ENCODE data around the gene VKORC1L1. TPM values are rescaled to one million over a fixed set of nuclear protein-coding genes. Genes with fewer than 3 reads are reported as not detected.

Gene VKORC1L1
- total and polyA plus RNA-seq, 2 donors (not counting 3 experiments of a cell fraction or from before 2014, with no cell fraction given): 14.5 to 36.7 TPM

- CTCF ChIA-PET: no interaction called here
Measured at GRCh38 chr7:65924193-65924592, 51.3 kb downstream of the VKORC1L1 start.

More at GRCh38 chr7:65924193-65924592, 51.3 kb downstream of the VKORC1L1 start:
- H3K9me3 ChIP-seq (replicated peaks; ENCODE audit: control insufficient read depth, insufficient read depth, low read length): no peaks in the 10 kb centered on the region
- DNase-seq (ENCODE audit: low read depth, low spot score) (no peak), FAIRE-seq (no peak)
- TF ChIP-seq GATA2 (IDR thresholded peaks at IDR 0.05; ENCODE audit: insufficient read depth, insufficient read length, low read depth, low read length): no peak
- TF ChIP-seq MYC (IDR thresholded peaks at IDR 0.05; ENCODE audit: low read depth, low read length): no peak
- no peak for TF ChIP-seq EZH2 (IDR thresholded peaks at IDR 0.05; ENCODE audit: borderline replicate concordance, low read depth, low read length, severe bottlenecking)
- no peak for TF ChIP-seq MAX (IDR thresholded peaks at IDR 0.05; ENCODE audit: insufficient read depth, insufficient read length)
- no peak for TF ChIP-seq POLR2AphosphoS5 (IDR thresholded peaks at IDR 0.05; ENCODE audit: insufficient read depth, low read depth, low read length)
- no peak for TF ChIP-seq JUN (IDR thresholded peaks at IDR 0.05; ENCODE audit: borderline replicate concordance, insufficient read depth, insufficient read length, low read depth)
- no peak for TF ChIP-seq CTCF (IDR thresholded peaks at IDR 0.05; ENCODE audit: extremely low read depth in 1 of 2, insufficient read depth in 1 of 2, low read depth in 1 of 2, low read length in 2 of 2)
- TF ChIP-seq POLR2A (IDR thresholded peaks at IDR 0.05; ENCODE audit: low read depth, low read length): no peak
- TF ChIP-seq FOS (IDR thresholded peaks at IDR 0.05; ENCODE audit: borderline replicate concordance, insufficient read depth, low read length): no peak
- dilution Hi-C loops (cut with MboI; ENCODE audit: extremely low pct_ligation_motif_present, low sequenced_read_pairs) (no loop called here), intact Hi-C loops (cut with micrococcal nuclease) (no loop called here)
- BruUV-seq (replicated peaks): no TSS peak
- POLR2A ChIA-PET: no interaction called here
- no peak overlapping the region for H2AFZ ChIP-seq (ENCODE audit: low read depth, low read length)
- H3K4me2 ChIP-seq (ENCODE audit: insufficient read depth, low read length): no peak overlapping the region
- no peak overlapping the region for H3K27ac ChIP-seq (ENCODE audit: insufficient read depth, low read depth, low read length)
- no peaks in the 10 kb centered on the region for H3K27me3 ChIP-seq (ENCODE audit: control insufficient read depth in 2 of 2, insufficient read depth in 2 of 2, low read length in 2 of 2)
- H3K4me3 ChIP-seq (replicated peaks in 1 of 3; ENCODE audit: insufficient read depth in 1 of 3, low read depth in 1 of 3, low read length in 3 of 3): no peak overlapping the region
- H3K9me1 ChIP-seq (replicated peaks; ENCODE audit: control insufficient read depth, extremely low read depth, insufficient read depth, low read length): no peaks in the 10 kb centered on the region
- no peaks in the 10 kb centered on the region for H3K4me1 ChIP-seq (ENCODE audit: control insufficient read depth, extremely low read depth, insufficient read depth, low read length)
- H4K20me1 ChIP-seq (replicated peaks; ENCODE audit: control insufficient read depth, extremely low read depth, insufficient read depth, low read length): no peaks in the 10 kb centered on the region
- peaks cover 31% of the 10 kb centered on the region for H3K79me2 ChIP-seq (ENCODE audit: control insufficient read depth, insufficient read depth, low read length)
- no peak overlapping the region for H3K9ac ChIP-seq (replicated peaks; ENCODE audit: extremely low read depth, insufficient read depth, low read length)
- no peaks in the 10 kb centered on the region for H3K36me3 ChIP-seq (ENCODE audit: control insufficient read depth in 2 of 2, extremely low read depth in 1 of 2, insufficient read depth in 2 of 2, low read length in 2 of 2)

Measured in endothelial cell of umbilical vein (primary cell).